Keratinocyte (primary cell): Measurements from ENCODE around the gene SPATC1L. TPM values are rescaled to one million over a fixed set of nuclear protein-coding genes. Genes with fewer than 3 reads are reported as not detected.

ENCODE experiments used
- DNase-seq: peaks from one replicate; pipeline ENCODE4 v3.0.0-alpha.2; 2011; ENCODE audit warnings: low read depth, missing footprints, low spot score
- FAIRE-seq: peaks from 2 replicates; lab custom pipeline; 2011; peaks lifted over from hg19 to GRCh38; lab: Jason Lieb, UNC
- H2AFZ ChIP-seq: 2 replicates; pipeline ENCODE4 v1.6.0; 2012; ENCODE audit warnings: low read length, control low read depth, inconsistent platforms; ENCODE audit not compliant: control insufficient read depth
- H3K27ac ChIP-seq: 2 replicates; pipeline ENCODE4 v1.5.1; 2011; ENCODE audit warnings: low read length; ENCODE audit not compliant: control insufficient read depth, insufficient read depth
- H3K27me3 ChIP-seq: 3 replicates; pipeline ENCODE4 v1.6.0; 2011; ENCODE audit warnings: low read length; ENCODE audit not compliant: control insufficient read depth, insufficient read depth; ENCODE audit errors: extremely low read depth
- H3K36me3 ChIP-seq, 2 experiments: 2 replicates in 1 of 2; 3 replicates in 1 of 2; pipeline ENCODE4 v1.5.1; 2011; ENCODE audit warnings: low read length in 2 of 2, mild to moderate bottlenecking in 1 of 2; ENCODE audit not compliant: control insufficient read depth in 2 of 2, insufficient read depth in 2 of 2; ENCODE audit errors: extremely low read depth in 1 of 2
- H3K4me1 ChIP-seq: 3 replicates; pipeline ENCODE4 v1.5.1; 2011; ENCODE audit warnings: low read length; ENCODE audit not compliant: control insufficient read depth, insufficient read depth; ENCODE audit errors: extremely low read depth
- H3K4me2 ChIP-seq: 3 replicates; pipeline ENCODE4 v1.6.0; 2011; ENCODE audit warnings: low read depth, low read length; ENCODE audit not compliant: control insufficient read depth, insufficient read depth; ENCODE audit errors: extremely low read depth
- H3K4me3 ChIP-seq, 3 experiments: fragments of 200-600 bp in 1 of 3; sonication (generic) in 1 of 3; 2 replicates in 2 of 3; 3 replicates in 1 of 3; pipeline ENCODE4 v1.5.1; 2011 to 2016; ENCODE audit warnings: low read length in 3 of 3, mild to moderate bottlenecking in 3 of 3, control low read depth in 2 of 3, inconsistent platforms in 1 of 3, low read depth in 1 of 3, mixed read lengths in 1 of 3, mixed run types in 1 of 3, moderate library complexity in 1 of 3; ENCODE audit not compliant: control insufficient read depth in 2 of 3, insufficient read depth in 2 of 3; ENCODE audit errors: extremely low read depth in 1 of 3
- H3K79me2 ChIP-seq: 2 replicates; pipeline ENCODE4 v1.6.0; 2012; ENCODE audit warnings: low read length; ENCODE audit not compliant: control insufficient read depth, insufficient read depth
- H3K9ac ChIP-seq: 3 replicates; pipeline ENCODE4 v1.6.0; 2011; ENCODE audit warnings: low read length; ENCODE audit not compliant: control insufficient read depth, insufficient read depth; ENCODE audit errors: extremely low read depth
- H3K9me1 ChIP-seq: 3 replicates; pipeline ENCODE4 v1.6.0; 2011; ENCODE audit warnings: low read length; ENCODE audit not compliant: control insufficient read depth, insufficient read depth; ENCODE audit errors: extremely low read depth
- H3K9me3 ChIP-seq: 2 replicates; pipeline ENCODE4 v1.5.1; 2012; ENCODE audit warnings: low read depth, low read length; ENCODE audit not compliant: control insufficient read depth
- H4K20me1 ChIP-seq: 3 replicates; pipeline ENCODE4 v1.6.0; 2011; ENCODE audit warnings: low read length; ENCODE audit not compliant: control insufficient read depth, insufficient read depth; ENCODE audit errors: extremely low read depth
- CTCF ChIP-seq, 3 experiments: IDR thresholded peaks in 1 of 3; conservative IDR thresholded peaks in 1 of 3; optimal IDR thresholded peaks in 1 of 3; 2 replicates in 2 of 3; 3 replicates in 1 of 3; pipeline versions ENCODE3 to v1.5.1; 2011; ENCODE audit warnings: low read length in 3 of 3, mild to moderate bottlenecking in 3 of 3, moderate library complexity in 2 of 3, control low read depth in 1 of 3, inconsistent platforms in 1 of 3; ENCODE audit not compliant: insufficient read depth in 2 of 3; ENCODE audit errors: extremely low read depth in 1 of 3
- EZH2 ChIP-seq: IDR thresholded peaks from one replicate; pipeline ENCODE4 v1.6.1; 2012; ENCODE audit warnings: inconsistent platforms, mild to moderate bottlenecking, low read length, moderate library complexity
- dilution Hi-C: fragments of 300-500 bp; cut with MboI; formaldehyde crosslinking; loops from one replicate; pipeline ENCODE4 v1.7.0; 2020; ENCODE audit warnings: low sequenced_read_pairs; ENCODE audit not compliant: extremely low pct_ligation_motif_present
- polyA plus RNA-seq, 5 experiments: library from polyadenylated mRNA; depleted of rRNA in 3 of 5; stranded (reverse) in 3 of 5; stranded (forward) in 1 of 5; unstranded in 1 of 5; fragments of >200 nt; gene quantifications; 1 replicate in 1 of 5; 2 replicates in 3 of 5; 3 replicates in 1 of 5; pipeline versions ENCODE4 v1.2.1 to v1.2.3, GENCODE V29; 2011 to 2012; ENCODE audit warnings: missing spikeins in 2 of 5, low read depth in 1 of 5, low replicate concordance in 1 of 5

The SPATC1L gene
- polyA plus RNA-seq, 1 donor (not counting 4 experiments of a cell fraction or from before 2014, with no cell fraction given) = 1.3 TPM

GRCh38 chr21:46150073-46150472, 34.2 kb downstream of the SPATC1L start:
- dilution Hi-C loops = no loop called here
- no peak overlapping the region for H2AFZ ChIP-seq
- TF ChIP-seq CTCF (optimal IDR thresholded peaks at IDR 0.05 in 1 of 3, IDR thresholded peaks at IDR 0.05 in 1 of 3, conservative IDR thresholded peaks at IDR 0.05 in 1 of 3; ENCODE audit: extremely low read depth in 1 of 3, insufficient read depth in 2 of 3, low read length in 3 of 3) = no peak

GRCh38 chr21:46149205-46149901, 34.9 kb downstream of the SPATC1L start:
- dilution Hi-C loops = no loop called here
- Histone ChIP-seq H3K9ac (no peak overlapping the region), H3K36me3 (no peaks in the 10 kb centered on the region), H2AFZ (no peak overlapping the region), H3K4me1 (no peaks in the 10 kb centered on the region), H3K9me3 (no peaks in the 10 kb centered on the region), H4K20me1 (no peaks in the 10 kb centered on the region), H3K4me3 (no peak overlapping the region), H3K79me2 (no peaks in the 10 kb centered on the region), H3K27ac (no peak overlapping the region), H3K9me1 (no peaks in the 10 kb centered on the region), H3K27me3 (no peaks in the 10 kb centered on the region), H3K4me2 (no peak overlapping the region)
- no peak for DNase-seq
- TF ChIP-seq CTCF (optimal IDR thresholded peaks at IDR 0.05 in 1 of 3, IDR thresholded peaks at IDR 0.05 in 1 of 3, conservative IDR thresholded peaks at IDR 0.05 in 1 of 3; ENCODE audit: extremely low read depth in 1 of 3, insufficient read depth in 2 of 3, low read length in 3 of 3) (no peak), EZH2 (no peak)
- no peak for FAIRE-seq

More at GRCh38 chr21:46150073-46150472, 34.2 kb downstream of the SPATC1L start:
- no peaks in the 10 kb centered on the region for H3K9me3 ChIP-seq
- H4K20me1 ChIP-seq = no peaks in the 10 kb centered on the region
- no peaks in the 10 kb centered on the region for H3K4me1 ChIP-seq
- no peak overlapping the region for H3K4me2 ChIP-seq
- no peaks in the 10 kb centered on the region for H3K36me3 ChIP-seq
- H3K79me2 ChIP-seq = no peaks in the 10 kb centered on the region
- FAIRE-seq = no peak
- no peak for DNase-seq
- H3K27me3 ChIP-seq = no peaks in the 10 kb centered on the region
- no peak overlapping the region for H3K4me3 ChIP-seq
- no peaks in the 10 kb centered on the region for H3K9me1 ChIP-seq
- no peak overlapping the region for H3K27ac ChIP-seq
- no peak overlapping the region for H3K9ac ChIP-seq
